B cell (primary cell): ENCODE results near the gene C1QL2.

Experiments used
- CTCF ChIP-seq: fragments of 200-600 bp; IDR thresholded peaks from one replicate; pipeline ENCODE4 v1.8.0; 2022; ENCODE audit warnings: antibody characterized with exemption, mild to moderate bottlenecking
- EZH2 ChIP-seq: IDR thresholded peaks from 2 replicates; pipeline ENCODE4 v1.6.1; 2012; ENCODE audit warnings: borderline replicate concordance, low read depth, mild to moderate bottlenecking, moderate library complexity, low read length; ENCODE audit not compliant: insufficient read depth, poor library complexity, severe bottlenecking

- TF ChIP-seq CTCF, result no peak
- TF ChIP-seq EZH2, result no peak
Measured at GRCh38 chr2:119181791-119182445, 23.4 kb upstream of the C1QL2 start.
